ENCODE data around the gene DUSP1.

GRCh38 chr5:172769616-172770373, 1.2 kb downstream of the DUSP1 start:
- no peak for TF ChIP-seq SP1 (IDR thresholded peaks at IDR 0.05)
- TF ChIP-seq TARDBP (IDR thresholded peaks at IDR 0.05): no peak
- no peak for TF ChIP-seq HDGF (IDR thresholded peaks at IDR 0.05; ENCODE audit: borderline replicate concordance)
- TF ChIP-seq FOXM1 (IDR thresholded peaks at IDR 0.05; ENCODE audit: borderline replicate concordance): no peak
- no peak for TF ChIP-seq FOXA1 (IDR thresholded peaks at IDR 0.05)
- TF ChIP-seq ZNF384 (IDR thresholded peaks at IDR 0.05): no peak
- TF ChIP-seq SUZ12 (IDR thresholded peaks at IDR 0.05): no peak
- TF ChIP-seq ARNT (IDR thresholded peaks at IDR 0.05): no peak
- TF ChIP-seq PKNOX1 (IDR thresholded peaks at IDR 0.05): peak; percentile 18; the same call in 1 of the 2 replicates
- TF ChIP-seq CTBP1 (IDR thresholded peaks at IDR 0.05; ENCODE audit: borderline replicate concordance): no peak
- no peak for TF ChIP-seq BHLHE40 (IDR thresholded peaks at IDR 0.05; ENCODE audit: borderline replicate concordance)

Measured in HEK293T (cell line).